Left kidney (tissue), 2 donors: ENCODE data around the gene SSBP3. TPM values are rescaled to one million over a fixed set of nuclear protein-coding genes. Genes with fewer than 3 reads are reported as not detected.
"Not testable (repeated sequence)": the region's sequence is repeated elsewhere in the genome, so short reads cannot be mapped to it uniquely, and the experiment has no call there.

Experiments used
- DNase-seq: peaks from one replicate; pipeline ENCODE4 v3.0.0-alpha.2; 2013
- polyA plus RNA-seq: library from polyadenylated mRNA; unstranded; fragments of 120-200 nt; gene quantifications from one replicate; pipeline ENCODE4 v1.2.1, GENCODE V29; 2013; ENCODE audit not compliant: insufficient read length

Gene SSBP3
- polyA plus RNA-seq, 1 donor: 118 TPM

DNA sequence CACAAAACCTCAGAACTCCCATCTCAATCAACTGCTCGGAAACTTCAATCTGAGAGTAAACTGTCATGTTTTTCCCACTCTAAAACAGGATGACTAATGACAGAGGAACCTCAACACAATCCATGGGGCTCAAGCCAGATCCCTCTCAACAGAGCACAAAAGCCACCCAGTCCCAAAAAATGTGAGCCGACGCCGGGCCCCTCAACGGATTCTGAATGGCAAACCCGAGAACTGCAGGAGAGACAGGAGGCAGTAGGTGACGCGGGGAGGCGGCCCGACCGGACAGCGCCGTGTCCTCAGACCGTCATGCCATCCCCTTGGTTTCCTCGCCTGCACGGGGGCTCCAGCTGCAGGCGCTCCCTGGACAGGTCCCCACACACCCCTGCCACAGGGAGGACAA is 53.4 kb downstream of the SSBP3 start:
- no peak for DNase-seq

DNA sequence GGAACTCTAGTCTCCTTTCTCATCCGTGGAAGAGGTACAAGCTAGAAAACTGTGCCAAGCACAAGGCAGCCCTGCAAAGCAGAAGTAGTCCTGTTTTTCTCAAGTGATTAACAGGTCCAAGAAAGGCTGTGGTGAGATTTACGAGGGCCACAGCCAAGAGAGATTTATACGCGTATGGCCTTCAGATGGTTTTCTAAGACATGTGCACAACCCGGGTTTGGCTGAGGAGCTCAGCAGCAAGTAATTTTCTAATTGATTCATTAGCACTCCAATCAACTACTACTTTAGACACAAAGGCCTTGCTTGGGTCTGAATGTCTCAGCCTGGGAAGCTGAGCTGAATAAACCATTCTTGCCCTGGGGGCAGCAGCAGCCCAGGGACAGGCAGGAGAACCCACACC is 55.8 kb downstream of the SSBP3 start:
- no peak for DNase-seq

DNA sequence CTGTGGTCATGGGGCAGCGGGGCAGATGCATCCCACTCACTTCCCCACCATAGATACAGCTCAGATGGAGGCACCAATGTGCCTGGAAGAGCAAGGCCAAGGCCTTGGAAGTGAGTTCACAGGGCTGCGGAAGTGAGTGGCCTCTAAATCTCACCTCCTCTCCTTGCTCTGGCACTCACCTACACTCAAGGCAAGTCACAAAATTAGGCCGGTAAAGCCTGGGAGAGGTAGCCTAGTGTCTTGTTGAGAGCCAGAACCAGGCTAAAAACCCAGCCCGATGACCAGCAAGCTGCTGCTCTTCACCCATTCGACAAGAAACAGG is 57.5 kb downstream of the SSBP3 start:
- no peak for DNase-seq

GRCh38 chr1:54347955-54348699 is 58.1 kb downstream of the SSBP3 start:
- no peak for DNase-seq

GRCh38 chr1:54347261-54347954 is 58.8 kb downstream of the SSBP3 start:
- DNase-seq: no peak

DNA sequence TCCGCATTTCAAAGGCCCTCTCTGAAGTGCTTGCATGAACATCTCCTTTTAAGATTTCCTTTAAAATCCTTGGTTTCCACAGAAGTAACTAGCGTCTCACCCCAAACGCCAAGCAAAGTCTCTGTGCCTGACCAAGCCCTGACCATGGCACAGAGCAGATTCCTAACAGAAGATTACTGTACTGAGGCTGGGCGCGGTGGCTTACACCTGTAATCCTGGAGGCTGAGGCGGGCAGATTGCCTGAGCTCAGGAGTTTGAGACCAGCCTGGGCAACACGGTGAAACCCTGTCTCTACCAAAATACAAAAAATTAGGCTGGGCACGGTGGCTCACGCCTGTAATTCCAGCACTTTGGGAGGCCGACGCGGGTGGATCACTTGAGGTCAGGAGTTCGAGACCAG is 60.6 kb downstream of the SSBP3 start:
- not testable (repeated sequence) for DNase-seq

- DNase-seq: no peak
These were observed 61.1 kb downstream of the SSBP3 start for GRCh38 chr1:54345116-54345515.

DNA sequence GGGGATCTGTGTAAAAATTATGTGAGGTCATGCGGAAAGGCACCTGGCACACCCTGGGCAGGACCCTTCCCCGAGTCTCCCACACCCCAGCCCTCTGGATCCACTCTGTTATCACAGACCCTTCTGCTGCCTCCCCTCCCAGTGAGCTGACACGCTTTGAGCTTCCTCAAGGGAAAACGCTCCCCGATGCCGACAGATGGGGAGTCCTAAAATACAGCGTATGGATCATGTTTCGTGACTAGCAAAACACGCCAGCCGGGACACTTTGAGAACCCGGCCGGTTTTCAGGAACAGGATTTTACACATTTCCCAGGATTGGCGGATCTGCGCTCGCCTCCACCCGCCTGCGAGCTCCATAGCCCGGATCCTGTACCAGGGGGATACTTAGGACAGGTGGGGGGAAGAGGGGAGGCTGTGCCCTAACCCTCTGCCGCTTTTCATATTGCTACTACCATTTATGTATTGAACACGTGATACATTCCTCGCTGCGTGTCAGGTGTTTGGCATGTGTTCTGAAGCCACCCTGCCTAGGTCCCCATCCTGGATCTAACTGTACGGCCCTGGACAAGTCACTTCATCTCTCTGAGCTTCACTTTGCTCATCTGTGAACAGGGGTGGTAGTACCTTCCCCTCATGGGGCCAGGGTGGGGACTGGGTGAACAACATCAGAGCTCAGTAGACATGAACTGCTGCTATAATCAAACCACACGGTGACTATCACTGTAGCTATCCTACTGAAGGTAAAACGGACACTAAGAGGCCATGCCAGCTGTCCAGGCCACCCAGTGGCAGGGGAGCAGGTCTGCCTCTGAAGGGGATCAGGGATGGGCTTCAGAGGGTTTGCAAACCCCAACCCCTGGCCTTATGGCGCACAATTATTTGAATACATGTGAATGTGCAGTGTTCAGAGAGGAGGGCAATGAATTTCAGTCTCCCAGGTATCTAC is 63.2 kb downstream of the SSBP3 start:
- DNase-seq: no peak

- DNase-seq: no peak
These were observed 63.9 kb downstream of the SSBP3 start for GRCh38 chr1:54342288-54342687.

DNA sequence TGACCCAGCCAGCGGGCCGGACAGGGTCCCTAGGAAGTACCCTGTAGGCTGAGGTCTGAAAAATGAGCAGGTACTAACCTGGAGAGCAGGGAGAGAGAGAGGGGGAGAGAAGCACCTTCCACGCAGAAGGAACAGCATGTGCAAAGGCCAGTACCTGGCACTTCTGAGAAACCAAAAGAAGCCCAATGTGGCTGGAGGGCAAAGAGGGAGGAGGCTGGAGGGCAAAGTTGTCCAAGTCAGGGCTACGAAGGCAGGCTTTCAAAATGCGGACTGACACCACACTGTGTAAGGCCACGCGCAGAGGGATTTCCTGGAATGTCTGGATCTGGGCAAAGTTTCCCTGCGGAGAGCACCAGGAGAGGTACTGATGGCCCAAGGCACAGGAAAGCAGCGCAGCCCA is 64.4 kb downstream of the SSBP3 start:
- no peak for DNase-seq

GRCh38 chr1:54340878-54341277 is 65.3 kb downstream of the SSBP3 start:
- no peak for DNase-seq

DNA sequence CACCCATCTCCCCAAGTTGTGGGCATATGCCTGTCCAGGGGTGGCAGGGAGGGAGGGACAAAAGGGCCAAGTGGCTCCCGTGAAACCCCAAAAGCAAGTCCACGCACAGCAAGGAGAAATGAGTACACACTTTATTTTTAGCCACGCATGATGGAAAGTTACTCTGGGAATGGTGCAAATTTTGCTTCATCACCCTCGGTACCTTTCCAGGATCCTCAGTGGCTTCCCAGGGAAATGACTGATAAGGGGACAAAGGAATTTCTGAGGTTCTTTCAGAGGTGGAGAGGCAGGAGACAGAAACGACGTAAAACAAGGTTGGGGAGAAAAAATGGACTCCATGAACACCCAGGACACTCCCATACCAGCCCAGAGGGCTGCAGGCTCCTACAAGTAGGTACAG is 65.8 kb downstream of the SSBP3 start:
- no peak for DNase-seq

- DNase-seq: no peak
These were observed 67.1 kb downstream of the SSBP3 start for GRCh38 chr1:54339126-54339525.

GRCh38 chr1:54338464-54338863 is 67.7 kb downstream of the SSBP3 start:
- DNase-seq: no peak

DNA sequence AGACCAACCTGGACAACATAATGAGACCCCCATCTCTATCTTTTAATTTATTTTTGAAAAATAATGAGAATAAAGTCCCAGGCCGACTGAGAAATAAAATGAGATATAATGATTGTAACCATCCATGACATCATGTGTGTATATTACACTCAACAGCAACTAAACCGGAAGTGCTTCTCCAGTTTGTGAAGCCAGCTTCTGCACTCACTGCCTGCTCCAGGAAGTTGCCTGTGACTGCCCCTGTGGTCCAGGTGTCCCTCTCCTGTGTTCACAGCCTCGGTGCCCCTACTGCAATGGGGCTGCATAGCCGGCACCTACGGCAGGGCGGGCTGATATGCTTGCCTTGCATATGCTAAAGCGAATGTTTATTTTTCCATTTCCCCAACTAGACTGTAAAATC is 68.3 kb downstream of the SSBP3 start:
- no peak for DNase-seq

- no peak for DNase-seq
These were observed 69.2 kb downstream of the SSBP3 start for GRCh38 chr1:54337034-54337433.

DNA sequence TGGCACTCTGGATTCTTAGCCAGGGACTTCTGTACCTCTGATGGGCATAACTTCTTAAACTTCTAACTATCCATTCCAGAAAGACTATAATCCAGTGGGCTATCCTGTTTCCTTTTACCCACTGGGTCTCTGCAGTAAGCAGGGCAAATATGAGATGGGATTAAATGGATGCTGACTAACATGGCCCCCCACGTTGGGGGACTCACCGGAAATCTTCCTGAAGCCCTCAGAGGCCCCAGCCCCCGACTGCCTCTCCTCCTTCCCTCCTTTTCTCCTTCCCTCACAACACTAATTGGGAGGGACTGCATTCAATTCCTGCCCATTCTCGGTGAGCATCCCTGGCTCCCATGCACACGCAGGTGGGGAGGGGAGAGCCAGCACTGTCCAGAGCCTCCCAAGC is 70.1 kb downstream of the SSBP3 start:
- no peak for DNase-seq

GRCh38 chr1:54335755-54336108 is 70.5 kb downstream of the SSBP3 start:
- DNase-seq: peak; percentile 70

DNA sequence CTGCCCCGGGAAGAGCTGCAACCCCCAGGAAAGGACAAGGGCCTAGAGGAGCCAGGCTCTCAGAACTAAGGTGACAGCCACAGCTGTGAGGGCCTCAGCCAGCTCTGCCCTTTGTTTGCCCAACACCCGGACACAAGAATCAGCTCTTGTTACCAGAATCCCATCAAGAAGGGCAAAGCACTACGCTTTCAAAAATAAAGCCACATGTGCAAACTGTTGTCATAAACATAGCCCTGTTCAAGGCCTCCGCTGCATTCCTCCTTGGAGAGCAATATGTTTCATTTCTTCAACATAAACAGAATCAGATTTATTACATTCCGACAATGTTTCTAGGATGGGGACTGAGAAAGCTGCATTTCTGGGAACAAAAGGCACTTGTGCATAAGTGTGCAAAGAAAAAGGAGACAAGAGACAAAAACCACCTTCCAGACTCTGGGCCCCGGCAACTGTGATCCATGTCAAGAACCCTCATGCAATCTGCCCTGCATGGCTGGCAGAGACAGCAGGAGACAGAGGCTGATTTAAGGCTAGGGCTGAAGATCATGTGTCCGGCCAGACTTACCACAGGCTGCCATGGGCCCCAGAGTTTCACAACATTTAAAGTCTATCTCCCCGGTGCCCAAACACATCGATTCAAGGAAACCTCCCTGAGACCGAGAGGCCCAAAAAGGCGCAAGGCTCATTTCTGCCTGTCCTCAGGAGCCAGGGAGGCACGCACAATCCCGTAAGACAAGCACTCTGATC is 71.0 kb downstream of the SSBP3 start:
- no peak for DNase-seq

GRCh38 chr1:54332781-54333585 is 73.2 kb downstream of the SSBP3 start:
- DNase-seq: no peak

DNA sequence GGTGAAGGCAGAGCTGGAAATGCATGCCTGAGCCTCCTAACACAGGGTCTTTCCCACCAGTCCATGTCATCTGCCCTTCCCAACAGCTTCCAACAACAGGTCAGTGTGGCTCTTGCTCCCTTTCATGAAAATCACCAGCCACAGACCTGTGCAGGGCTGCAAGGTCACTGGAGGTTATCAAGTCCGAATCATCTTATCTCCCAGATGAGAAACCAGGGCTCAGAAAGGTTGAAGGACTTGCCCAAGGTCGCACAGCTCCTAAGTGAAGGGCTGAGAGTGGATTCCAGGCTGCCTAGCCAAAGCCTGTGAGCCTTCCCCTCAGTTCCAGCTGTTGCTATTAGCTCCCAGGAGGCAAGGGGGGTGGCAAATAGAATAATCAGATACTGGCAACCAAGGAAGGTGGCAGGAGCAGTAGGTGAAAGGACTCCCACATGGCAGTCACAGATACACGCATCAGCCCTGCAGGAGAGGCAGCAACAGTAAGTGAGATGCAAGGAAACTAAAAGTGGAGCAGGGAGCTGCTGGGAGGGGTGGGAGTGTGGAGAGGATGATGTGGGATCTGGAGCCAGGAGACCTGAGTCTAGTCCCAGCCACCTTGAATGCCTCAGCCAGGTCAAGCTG is 74.2 kb downstream of the SSBP3 start:
- no peak for DNase-seq
